Tibial artery (tissue), 4 donors: ENCODE measurements around the gene KCTD7.
"Not testable (repeated sequence)": the region's sequence is repeated elsewhere in the genome, so short reads cannot be mapped to it uniquely, and the experiment has no call there.

ENCODE experiments used
- DNase-seq, 2 donors: peaks; one replicate each; pipeline ENCODE4 v3.0.0-alpha.2; 2019
- H3K27ac ChIP-seq, 2 donors: fragments of 200-600 bp; sonication (generic) in 1 of 2; 1 replicate in 1 of 2; 2 replicates in 1 of 2; pipeline ENCODE4 v1.5.1; 2018 to 2019; ENCODE audit warnings: mild to moderate bottlenecking in 1 of 2
- H3K27me3 ChIP-seq, 2 donors: fragments of 200-600 bp; sonication (generic) in 1 of 2; one replicate each; pipeline versions ENCODE4 v1.5.1 to v1.6.0; 2016 to 2019
- H3K36me3 ChIP-seq, 3 donors: fragments of 200-600 bp; sonication (generic) in 2 of 3; one replicate each; pipeline ENCODE4 v1.5.1; 2016 to 2019; ENCODE audit warnings: mild to moderate bottlenecking in 2 of 3
- H3K4me1 ChIP-seq, 4 donors: fragments of 200-600 bp; sonication (generic) in 2 of 4; 1 replicate in 3 of 4; 2 replicates in 1 of 4; pipeline ENCODE4 v1.5.1; 2016 to 2019
- H3K4me3 ChIP-seq, 2 donors: fragments of 200-600 bp; sonication (generic) in 1 of 2; 1 replicate in 1 of 2; 2 replicates in 1 of 2; pipeline ENCODE4 v1.5.1; 2018 to 2019; ENCODE audit warnings: mild to moderate bottlenecking in 2 of 2
- H3K9me3 ChIP-seq, 3 donors: fragments of 200-600 bp; sonication (generic) in 1 of 3; one replicate each; pipeline ENCODE4 v1.5.1; 2016 to 2019
- intact Hi-C: fragments of 100-400 bp; cut with DNase I; formaldehyde crosslinking; loops from one replicate; pipeline ENCODE4 v1.15.0; 2023; ENCODE audit warnings: low total_unique reads
- TF ChIP-seq, protein P1 (sequence below), 2 experiments: fragments of 200-600 bp in 1 of 2; fragments of 450-650 bp in 1 of 2; IDR thresholded peaks; one replicate each; pipeline ENCODE4 v1.5.1; 2017 to 2019; ENCODE audit warnings: antibody characterized with exemption in 2 of 2, mild to moderate bottlenecking in 1 of 2, moderate library complexity in 1 of 2

KCTD7 gene

DNA sequence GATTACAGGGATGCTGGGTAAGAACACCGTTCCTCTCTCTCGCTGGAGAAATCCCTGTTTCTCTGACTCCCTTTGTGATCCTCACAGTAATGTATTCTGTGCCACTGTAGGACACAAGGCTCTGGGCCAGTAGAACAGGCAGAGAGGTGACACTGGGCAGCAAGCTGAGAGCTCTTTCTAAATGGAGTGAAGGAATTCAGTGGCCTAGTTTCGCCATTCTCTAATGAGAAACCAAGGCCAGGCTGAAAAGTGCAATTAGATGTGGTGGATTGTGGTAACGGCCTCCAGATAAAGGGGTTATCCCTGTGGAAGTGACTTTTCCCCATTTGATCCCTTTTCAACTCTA lies 12.8 kb downstream of the KCTD7 start:
- no peak for DNase-seq
- intact Hi-C loops, result no loop called here
- TF ChIP-seq, protein P1, sequence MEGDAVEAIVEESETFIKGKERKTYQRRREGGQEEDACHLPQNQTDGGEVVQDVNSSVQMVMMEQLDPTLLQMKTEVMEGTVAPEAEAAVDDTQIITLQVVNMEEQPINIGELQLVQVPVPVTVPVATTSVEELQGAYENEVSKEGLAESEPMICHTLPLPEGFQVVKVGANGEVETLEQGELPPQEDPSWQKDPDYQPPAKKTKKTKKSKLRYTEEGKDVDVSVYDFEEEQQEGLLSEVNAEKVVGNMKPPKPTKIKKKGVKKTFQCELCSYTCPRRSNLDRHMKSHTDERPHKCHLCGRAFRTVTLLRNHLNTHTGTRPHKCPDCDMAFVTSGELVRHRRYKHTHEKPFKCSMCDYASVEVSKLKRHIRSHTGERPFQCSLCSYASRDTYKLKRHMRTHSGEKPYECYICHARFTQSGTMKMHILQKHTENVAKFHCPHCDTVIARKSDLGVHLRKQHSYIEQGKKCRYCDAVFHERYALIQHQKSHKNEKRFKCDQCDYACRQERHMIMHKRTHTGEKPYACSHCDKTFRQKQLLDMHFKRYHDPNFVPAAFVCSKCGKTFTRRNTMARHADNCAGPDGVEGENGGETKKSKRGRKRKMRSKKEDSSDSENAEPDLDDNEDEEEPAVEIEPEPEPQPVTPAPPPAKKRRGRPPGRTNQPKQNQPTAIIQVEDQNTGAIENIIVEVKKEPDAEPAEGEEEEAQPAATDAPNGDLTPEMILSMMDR (IDR thresholded peaks at IDR 0.05), result no peak
- Histone ChIP-seq H3K4me3 (no peak overlapping the region), H3K27me3 (no peaks in the 10 kb centered on the region), H3K36me3 (peaks cover 58 to 90% (median 82%) of the 10 kb centered on the region in 3 donors), H3K4me1 (no peaks in the 10 kb centered on the region), H3K9me3 (no peaks in the 10 kb centered on the region), H3K27ac (no peak overlapping the region)

DNA sequence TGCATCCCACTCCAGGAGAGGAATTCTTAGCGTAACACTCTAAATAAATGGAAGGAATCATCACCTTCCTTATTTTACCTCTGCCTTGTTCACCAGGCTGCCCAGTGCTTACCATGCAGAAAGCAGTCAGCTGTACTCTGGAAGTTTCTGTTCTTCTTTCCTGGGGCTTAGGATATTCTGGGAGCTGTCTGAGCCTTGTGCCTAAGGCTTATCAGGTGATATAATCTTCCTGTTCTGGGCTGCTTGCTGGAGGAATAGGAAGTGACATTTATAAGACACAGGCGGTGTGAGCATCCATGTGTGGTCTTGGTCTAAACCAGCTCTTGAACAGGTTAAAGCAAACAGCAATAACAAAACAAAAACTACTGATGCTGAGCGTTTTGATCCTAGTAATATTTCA lies 13.5 kb downstream of the KCTD7 start:
- intact Hi-C loops, result no loop called here
- no peak for DNase-seq
- TF ChIP-seq, protein P1 (IDR thresholded peaks at IDR 0.05), result no peak
- Histone ChIP-seq H3K27ac (no peak overlapping the region), H3K27me3 (no peaks in the 10 kb centered on the region), H3K36me3 (peaks cover 54 to 93% (median 84%) of the 10 kb centered on the region in 3 donors), H3K4me1 (no peaks in the 10 kb centered on the region), H3K4me3 (no peak overlapping the region), H3K9me3 (no peaks in the 10 kb centered on the region)

DNA sequence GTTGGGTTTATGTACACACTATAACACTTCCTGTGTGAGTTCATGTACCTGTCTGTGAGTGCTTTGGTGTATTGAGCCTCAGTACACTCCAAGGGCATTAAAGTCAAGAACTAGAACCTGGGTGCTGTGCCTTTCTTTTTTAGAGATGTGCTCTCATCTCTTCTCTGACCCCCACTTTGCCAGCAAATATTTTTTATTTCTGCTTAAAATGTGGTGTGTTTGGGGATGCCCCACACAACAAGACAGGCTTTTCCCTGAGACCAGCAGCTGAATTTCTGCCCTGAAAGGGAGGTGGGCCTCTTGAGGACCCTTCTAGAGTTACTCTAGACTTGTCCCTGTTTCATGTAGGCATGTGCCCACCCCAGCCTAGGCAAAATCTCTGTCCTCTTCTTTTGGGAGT lies 14.3 kb downstream of the KCTD7 start:
- TF ChIP-seq, protein P1 (IDR thresholded peaks at IDR 0.05), result no peak
- Histone ChIP-seq H3K27ac (no peak overlapping the region), H3K4me1 (no peaks in the 10 kb centered on the region), H3K27me3 (no peaks in the 10 kb centered on the region), H3K36me3 (peaks cover 50 to 93% (median 79%) of the 10 kb centered on the region in 3 donors), H3K9me3 (no peaks in the 10 kb centered on the region), H3K4me3 (no peak overlapping the region)
- intact Hi-C loops, result no loop called here
- DNase-seq, result no peak

DNA sequence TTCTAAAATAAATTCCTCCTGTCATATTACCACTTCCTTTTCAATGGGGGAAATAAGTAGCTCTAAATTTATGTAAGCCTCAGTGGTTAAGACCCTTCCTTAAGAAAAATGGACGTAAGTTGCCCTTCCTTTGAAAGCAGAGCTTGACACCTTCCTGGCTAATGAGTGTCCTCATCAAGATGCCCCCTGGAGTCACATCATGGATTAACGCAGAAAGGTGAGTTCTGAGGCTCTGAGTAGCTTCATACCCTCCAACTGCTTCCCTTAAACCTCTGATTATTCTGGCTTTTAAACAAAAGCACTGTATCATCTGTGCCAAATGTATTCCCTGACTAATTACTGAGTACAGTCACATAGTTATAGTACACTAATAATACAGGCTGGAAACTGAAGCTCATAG lies 14.7 kb downstream of the KCTD7 start:
- Histone ChIP-seq H3K4me1 (no peaks in the 10 kb centered on the region), H3K27ac (no peak overlapping the region), H3K4me3 (no peak overlapping the region), H3K27me3 (no peaks in the 10 kb centered on the region), H3K9me3 (no peaks in the 10 kb centered on the region), H3K36me3 (peaks cover 45 to 89% (median 74%) of the 10 kb centered on the region in 3 donors)
- intact Hi-C loops, result no loop called here
- TF ChIP-seq, protein P1 (IDR thresholded peaks at IDR 0.05), result no peak
- no peak for DNase-seq

DNA sequence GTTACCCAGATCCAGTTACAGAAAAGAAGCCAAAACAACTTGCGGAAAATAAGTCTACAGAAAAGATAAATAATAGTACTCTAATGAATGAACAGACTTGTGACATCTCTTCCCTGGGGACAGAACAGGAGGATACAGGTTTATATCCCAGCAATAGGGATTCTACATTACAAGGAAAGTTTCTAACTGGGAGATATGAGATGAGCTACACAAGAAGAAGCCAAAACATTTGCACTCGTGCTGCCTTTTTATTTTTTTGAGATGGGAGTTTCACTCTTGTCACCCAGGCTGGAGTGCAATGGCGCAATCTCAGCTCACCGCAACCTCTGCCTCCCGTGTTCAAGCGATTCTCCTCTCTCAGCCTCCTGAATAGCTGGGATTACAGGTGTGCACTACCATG lies 22.3 kb downstream of the KCTD7 start:
- Histone ChIP-seq H3K4me1 (peaks cover 0 to 12% (median 5%) of the 10 kb centered on the region in 4 donors), H3K36me3 (peaks cover 5 to 14% (median 12%) of the 10 kb centered on the region in 3 donors)
- H3K4me3 ChIP-seq, DNase-seq, H3K9me3 ChIP-seq, H3K27ac ChIP-seq, H3K27me3 ChIP-seq: not testable (repeated sequence)
- intact Hi-C loops, result loop anchor here (10.0 kb wide), 2 partner anchors 96 to 344 kb away; partner anchors contain the start of genes SBDS and TYW1

DNA sequence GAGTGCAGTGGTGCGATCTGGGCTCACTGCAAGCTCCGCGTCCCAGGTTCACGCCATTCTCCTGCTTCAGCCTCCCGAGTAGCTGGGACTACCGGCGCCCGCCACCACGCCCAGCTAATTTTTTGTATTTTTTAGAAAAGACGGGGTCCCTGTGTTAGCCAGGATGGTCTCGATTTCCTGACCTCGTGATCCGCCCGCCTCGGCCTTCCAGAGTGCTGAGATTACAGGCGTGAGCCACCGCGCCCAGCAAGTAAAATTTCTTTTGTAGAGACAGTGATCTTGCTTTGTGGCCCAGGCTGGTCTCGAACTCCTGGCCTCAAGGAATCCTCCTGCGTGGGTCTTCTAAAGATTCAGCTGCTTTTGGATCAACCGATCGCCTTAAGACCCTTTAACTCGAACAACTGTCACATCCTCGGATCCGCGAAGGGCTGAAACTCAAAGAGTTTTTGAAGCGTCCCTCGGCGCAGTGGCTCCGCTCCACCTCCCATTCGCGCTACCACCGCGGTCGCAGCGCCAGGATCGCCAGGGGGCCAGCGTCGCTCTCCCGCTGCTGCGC lies 25.1 kb downstream of the KCTD7 start:
- TF ChIP-seq, protein P1 (IDR thresholded peaks at IDR 0.05), result peak in 1 of 2 experiments; percentile 31
- intact Hi-C loops, result loop anchor here (2.0 to 10.0 kb wide), 3 partner anchors 29 to 341 kb away; partner anchors contain the start of genes SBDS and TYW1
- H3K36me3 ChIP-seq, DNase-seq, H3K9me3 ChIP-seq, H3K27me3 ChIP-seq: not testable (repeated sequence)
- peak overlapping the region; percentile 97 to 100 for H3K27ac ChIP-seq
- peak overlapping the region; percentile 93 to 99 for H3K4me3 ChIP-seq
- peaks cover 0 to 23% (median 9%) of the 10 kb centered on the region in 4 donors for H3K4me1 ChIP-seq
